HTERT RPE-1 (cell line): ENCODE data around the gene SUSD5.
"Not testable (repeated sequence)": the region's sequence is repeated elsewhere in the genome, so short reads cannot be mapped to it uniquely, and the experiment has no call there.

Experiments
- in situ Hi-C: fragments of 300-500 bp; cut with MboI; formaldehyde crosslinking; loops from 4 replicates; pipeline ENCODE4 v1.14.3; 2020; ENCODE audit warnings: low sequenced_read_pairs

SUSD5 gene

DNA sequence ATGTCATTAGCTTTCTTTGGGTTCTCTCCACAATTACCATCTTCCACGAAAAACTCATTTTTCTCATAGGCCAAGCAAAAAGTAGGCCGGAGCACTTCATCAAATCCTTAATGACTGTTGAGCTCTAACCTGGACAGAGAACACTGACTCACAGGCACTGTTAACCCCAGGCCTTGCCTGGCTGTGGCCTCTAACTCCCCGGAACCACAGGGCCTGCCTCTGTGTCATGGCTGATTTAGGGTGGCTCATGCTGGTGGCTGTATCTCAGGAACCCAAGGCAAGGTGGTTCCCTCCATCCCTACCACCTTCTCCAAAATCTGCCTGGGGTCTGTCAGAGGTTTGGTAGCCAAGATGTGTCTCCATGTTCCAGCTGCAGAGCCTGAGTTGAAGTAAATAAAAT is 101.1 kb downstream of the SUSD5 start:
- in situ Hi-C loops: no loop called here

DNA sequence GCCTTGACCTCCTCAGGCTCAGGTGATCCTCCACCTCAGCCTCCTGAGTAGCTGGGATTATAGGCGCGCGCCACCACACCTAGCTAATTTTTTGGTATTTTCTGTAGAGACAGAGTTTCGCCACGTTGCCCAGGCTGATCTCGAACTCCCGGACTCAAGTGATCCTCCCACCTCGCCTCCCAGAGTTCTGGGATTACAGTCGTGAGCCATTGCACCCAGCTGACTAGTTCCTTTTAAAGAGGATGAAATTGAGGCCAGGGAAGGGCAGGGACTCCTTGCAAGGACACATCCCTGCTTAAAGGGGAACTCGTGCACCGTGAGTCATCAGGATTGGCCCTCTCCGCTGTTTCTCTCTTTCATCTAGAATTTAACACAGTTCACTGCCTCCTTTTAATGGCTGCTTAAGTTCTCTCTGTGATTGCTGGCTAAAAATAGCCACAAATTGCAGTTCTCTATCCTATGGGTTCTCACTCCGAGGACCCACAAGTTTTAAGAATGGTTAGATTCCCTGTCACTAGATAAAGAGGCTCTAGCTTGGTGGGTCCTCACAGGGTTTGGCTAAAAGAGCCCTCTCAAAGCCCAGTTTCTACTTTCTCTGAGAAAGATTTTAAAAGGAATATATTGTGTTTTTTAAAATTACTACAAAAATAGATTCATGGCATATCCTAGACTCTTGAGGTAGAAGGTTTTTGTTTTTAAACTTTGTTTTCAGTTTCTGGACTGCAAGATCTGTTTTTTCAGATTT is 103.4 kb downstream of the SUSD5 start:
- in situ Hi-C loops: no loop called here

DNA sequence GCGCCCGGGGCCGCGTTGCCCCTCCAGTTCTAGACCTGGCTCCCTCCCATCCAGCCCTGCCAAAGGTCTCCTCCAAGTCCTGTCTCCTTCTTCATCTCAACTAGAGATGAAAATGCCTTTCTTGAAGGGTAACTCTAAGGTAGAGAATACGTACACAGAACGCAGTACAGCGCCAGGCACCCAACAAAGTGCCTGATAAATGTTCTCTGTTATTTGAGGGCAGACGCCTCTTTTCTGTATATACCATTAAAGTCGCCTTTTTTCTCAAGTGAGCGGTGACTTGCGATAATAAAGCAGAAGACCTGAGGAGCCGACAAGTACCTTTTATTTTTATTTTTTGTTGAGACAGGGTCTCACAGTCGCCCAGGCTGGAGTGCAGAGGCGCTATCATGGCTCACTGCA is 104.0 kb downstream of the SUSD5 start:
- in situ Hi-C loops: no loop called here

DNA sequence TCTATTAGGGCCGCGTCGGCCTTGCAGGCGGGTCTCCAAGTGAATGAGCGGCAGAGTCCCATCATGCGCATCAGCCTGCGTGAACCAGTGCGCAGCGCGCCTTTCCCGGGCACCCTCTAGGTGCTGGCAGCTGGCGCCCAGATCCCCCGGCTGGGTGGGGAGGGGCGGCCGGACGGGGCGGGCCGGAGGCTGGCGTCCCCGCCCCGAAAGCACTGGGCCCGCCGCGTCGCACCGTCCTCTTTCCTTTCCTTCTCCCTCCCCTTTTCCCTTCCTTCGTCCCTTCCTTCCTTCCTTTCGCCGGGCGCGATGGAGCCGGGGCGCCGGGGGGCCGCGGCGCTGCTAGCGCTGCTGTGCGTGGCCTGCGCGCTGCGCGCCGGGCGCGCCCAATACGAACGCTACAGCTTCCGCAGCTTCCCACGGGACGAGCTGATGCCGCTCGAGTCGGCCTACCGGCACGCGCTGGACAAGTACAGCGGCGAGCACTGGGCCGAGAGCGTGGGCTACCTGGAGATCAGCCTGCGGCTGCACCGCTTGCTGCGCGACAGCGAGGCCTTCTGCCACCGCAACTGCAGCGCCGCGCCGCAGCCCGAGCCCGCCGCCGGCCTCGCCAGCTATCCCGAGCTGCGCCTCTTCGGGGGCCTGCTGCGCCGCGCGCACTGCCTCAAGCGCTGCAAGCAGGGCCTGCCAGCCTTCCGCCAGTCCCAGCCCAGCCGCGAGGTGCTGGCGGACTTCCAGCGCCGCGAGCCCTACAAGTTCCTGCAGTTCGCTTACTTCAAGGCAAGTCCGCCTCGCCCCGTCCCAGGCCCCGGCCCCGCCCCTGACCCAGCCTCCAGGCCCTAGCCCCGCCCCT is 104.6 kb downstream of the SUSD5 start, which contains the start of gene CRTAP:
Gene CRTAP (plus strand): TSS at position 243 of the 850 bp plus-strand sequence. CDS start 64 bp downstream, at position 307.
- in situ Hi-C loops: no loop called here

DNA sequence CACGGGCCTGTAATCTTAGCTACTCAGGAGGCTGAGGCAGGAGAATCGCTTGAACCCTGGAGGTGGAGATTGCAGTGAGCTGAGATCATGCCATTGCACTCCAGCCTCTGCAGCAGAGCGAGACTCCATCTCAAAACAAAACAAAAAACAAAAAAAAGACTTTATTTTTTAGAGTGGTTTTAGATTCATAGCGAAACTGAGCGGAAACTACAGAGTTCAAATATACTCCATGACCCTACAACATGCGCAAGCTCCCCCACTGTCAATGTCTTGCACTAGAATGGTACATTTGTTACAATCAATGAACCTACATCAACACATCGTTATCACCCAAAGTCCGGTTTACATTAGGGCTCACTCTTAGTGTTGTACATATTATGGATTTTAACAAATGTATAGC is 107.0 kb downstream of the SUSD5 start:
- in situ Hi-C loops: no loop called here

DNA sequence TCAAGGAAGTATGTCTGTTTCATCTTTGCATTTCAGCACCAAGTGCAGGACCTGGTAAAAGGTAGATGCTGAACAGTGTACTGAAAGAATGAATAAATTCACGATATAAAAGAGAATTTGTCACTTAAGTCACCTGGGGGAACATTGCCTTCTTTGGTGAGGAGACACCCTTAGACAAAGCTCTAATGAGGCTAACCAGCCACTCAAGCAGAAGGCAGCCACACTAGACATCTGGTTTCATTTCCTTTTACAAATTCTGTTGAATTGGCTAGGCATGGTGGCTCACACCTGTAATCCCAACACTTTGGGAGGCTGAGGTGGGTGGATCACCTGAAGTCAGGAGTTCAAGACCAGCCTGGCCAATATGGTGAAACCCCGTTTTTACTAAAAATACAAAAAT is 111.8 kb downstream of the SUSD5 start:
- in situ Hi-C loops: not testable (repeated sequence)

DNA sequence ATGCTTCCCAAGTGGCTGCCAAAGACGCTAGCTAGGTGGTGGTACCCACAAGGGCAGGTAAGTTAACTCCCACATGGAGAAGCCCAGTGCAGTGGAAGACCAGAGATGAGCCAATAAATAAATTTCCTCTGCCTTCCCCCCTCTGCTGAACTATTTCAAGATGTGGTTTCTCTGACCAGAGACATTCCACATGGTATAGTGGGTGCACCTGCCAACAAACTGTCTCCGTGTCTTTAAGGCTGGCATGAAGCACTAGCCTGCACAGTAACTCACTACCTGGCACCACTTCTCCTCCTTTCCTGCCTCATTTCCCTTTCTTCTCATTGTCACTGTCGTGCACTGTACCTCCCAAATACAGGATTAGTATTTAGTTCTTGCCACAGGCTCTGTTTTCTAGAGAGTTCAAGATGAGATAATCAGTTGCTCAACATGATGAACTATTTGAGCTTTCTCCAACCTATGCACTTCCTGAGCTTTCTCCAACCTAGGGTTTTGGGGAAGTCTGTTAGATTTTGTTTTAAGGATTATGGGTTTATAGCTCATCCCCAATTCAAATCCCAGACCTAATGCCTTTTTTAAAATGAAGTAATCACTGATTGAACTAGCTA is 113.2 kb downstream of the SUSD5 start:
- in situ Hi-C loops: no loop called here

DNA sequence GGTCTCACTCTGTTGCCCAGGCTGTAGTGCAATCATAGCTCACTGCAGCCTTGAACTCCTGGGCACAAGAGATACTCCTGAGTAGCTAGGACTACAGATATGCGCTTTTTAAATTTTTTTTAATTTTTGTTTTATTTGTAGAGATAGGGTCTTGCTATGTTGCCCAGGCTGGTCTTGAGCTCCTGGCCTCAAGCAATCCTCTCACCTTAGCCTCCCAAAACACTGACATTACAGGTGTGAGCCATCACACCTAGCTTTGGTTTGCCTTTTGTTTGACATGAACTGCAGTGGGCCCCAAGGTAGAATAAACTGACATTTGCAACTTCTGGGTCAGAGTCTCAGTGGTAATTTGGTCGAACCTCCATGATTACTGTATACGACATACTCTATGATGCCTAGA is 113.8 kb downstream of the SUSD5 start:
- in situ Hi-C loops: no loop called here

DNA sequence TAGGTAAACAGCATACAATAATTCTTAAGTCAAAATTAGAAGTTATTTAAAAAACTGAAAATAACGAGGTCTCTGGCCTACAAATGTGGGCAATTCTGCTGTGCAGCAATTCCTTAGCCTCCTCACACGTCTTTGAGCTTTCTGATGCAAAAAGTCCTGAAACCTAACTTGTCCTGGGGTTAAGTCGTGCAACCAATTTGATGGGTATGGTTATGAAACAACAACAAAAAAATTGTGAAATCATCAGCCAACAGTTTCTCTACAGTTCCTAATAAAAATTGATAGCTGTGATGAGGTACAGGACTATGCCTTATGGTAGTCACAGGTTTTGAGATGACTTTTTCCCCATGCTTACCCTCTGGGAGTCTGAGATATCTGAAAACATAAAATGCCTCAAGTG is 115.1 kb downstream of the SUSD5 start:
- in situ Hi-C loops: no loop called here

DNA sequence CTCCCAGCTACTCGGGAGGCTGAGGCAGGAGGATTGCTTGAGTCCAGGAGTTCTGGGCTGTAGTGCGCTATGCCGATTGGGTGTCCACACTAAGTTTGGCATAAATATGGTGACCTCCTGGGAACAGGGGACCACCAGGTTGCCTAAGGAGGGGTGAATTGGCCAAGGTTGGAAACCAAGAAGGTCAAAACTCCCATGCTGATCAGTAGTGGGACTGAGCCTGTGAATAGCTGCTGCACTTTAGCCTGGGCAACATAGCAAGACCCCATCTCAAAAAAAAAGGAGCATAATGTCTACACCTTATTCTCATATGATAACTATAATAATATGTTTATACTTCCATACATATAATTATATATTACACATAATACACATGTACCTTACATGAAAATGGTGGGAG is 115.6 kb downstream of the SUSD5 start:
- in situ Hi-C loops: no loop called here

DNA sequence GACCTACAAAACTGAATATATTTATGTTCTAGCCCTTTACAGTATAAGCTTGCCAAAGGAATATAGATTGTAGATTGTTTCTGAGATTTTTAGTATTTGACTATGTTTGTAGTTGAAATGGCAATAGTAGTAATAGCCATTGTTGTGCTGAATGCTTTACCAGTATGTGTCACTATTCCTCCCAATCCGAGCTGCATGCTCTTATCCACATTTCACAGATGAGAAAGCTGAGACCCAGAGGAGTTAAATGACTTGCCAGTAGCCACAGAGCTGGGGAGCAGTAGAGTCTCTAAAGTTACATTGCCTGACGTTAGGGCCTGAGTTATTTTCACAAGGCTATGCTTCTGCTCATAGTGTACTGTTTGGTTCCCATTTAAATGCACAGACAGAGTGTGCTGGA is 118.4 kb downstream of the SUSD5 start:
- in situ Hi-C loops: no loop called here
